Fibroblast of mammary gland (primary cell): ENCODE measurements around the gene KCNJ1.

Experiments used
- DNase-seq: peaks from one replicate; pipeline ENCODE4 v3.0.0-alpha.2; 2010; ENCODE audit warnings: low read depth
- H3K4me3 ChIP-seq: 2 replicates; pipeline ENCODE4 v1.5.1; 2011; ENCODE audit warnings: low read depth, mild to moderate bottlenecking, low read length, moderate library complexity; ENCODE audit not compliant: control insufficient read depth
- CTCF ChIP-seq: conservative IDR thresholded peaks from 2 replicates; pipeline ENCODE4 v1.5.1; 2011; ENCODE audit warnings: low read depth, low read length, inconsistent platforms; ENCODE audit not compliant: control insufficient read depth, insufficient read depth

The KCNJ1 gene

GRCh38 chr11:128835741-128836430 lies 31.2 kb downstream of the KCNJ1 start:
- no peak for TF ChIP-seq CTCF
- no peak overlapping the region for H3K4me3 ChIP-seq
- no peak for DNase-seq

GRCh38 chr11:128834157-128834556 lies 32.9 kb downstream of the KCNJ1 start:
- no peak overlapping the region for H3K4me3 ChIP-seq
- no peak for TF ChIP-seq CTCF
- no peak for DNase-seq

GRCh38 chr11:128832121-128832497 lies 35.0 kb downstream of the KCNJ1 start:
- DNase-seq: no peak
- TF ChIP-seq CTCF: no peak
- no peak overlapping the region for H3K4me3 ChIP-seq

- peak; percentile 80 for TF ChIP-seq CTCF
- peak; percentile 79 for DNase-seq
- no peak overlapping the region for H3K4me3 ChIP-seq
Measured at GRCh38 chr11:128831174-128832120, 35.6 kb downstream of the KCNJ1 start.

- TF ChIP-seq CTCF: no peak
- no peak overlapping the region for H3K4me3 ChIP-seq
- DNase-seq: no peak
Measured at GRCh38 chr11:128830290-128831173, 36.6 kb downstream of the KCNJ1 start.

GRCh38 chr11:128828350-128828749 lies 38.7 kb downstream of the KCNJ1 start:
- DNase-seq: peak; percentile 16
- no peak overlapping the region for H3K4me3 ChIP-seq
- TF ChIP-seq CTCF: no peak
